NCI-H345 treated with DMSO at 0.1 percent for 48 hours (cell line): ENCODE data around the gene RCAN3.
A peak's percentile ranks its signal among the peaks of the same experiment; 100 is the strongest.
"Not testable (repeated sequence)": the region's sequence is repeated elsewhere in the genome, so short reads cannot be mapped to it uniquely, and the experiment has no call there.

Experiments used
- DNase-seq: peaks from one replicate; lab custom pipeline; 2025; ENCODE audit not compliant: unreplicated experiment; lab: John Stamatoyannopoulos, UW

The RCAN3 gene

GRCh38 chr1:24502709-24503058 lies at the start of gene RCAN3:
Gene RCAN3, plus strand, starts transcription at chr1:24502836. Its CDS starts 11,537 bp downstream, at chr1:24514373.
- peak; percentile 80 for DNase-seq

- DNase-seq, result no peak
These were observed 49.6 kb upstream of the RCAN3 start for GRCh38 chr1:24452922-24453485.

- no peak for DNase-seq
These were observed 48.0 kb upstream of the RCAN3 start for GRCh38 chr1:24454673-24455072.

- no peak for DNase-seq
These were observed 47.4 kb upstream of the RCAN3 start for GRCh38 chr1:24455272-24455671.

- no peak for DNase-seq
These were observed 44.8 kb upstream of the RCAN3 start for GRCh38 chr1:24457866-24458265.

GRCh38 chr1:24459551-24460266 lies 42.9 kb upstream of the RCAN3 start:
- DNase-seq, result no peak

- not testable (repeated sequence) for DNase-seq
These were observed 40.5 kb upstream of the RCAN3 start for GRCh38 chr1:24462128-24462527.

- peak; percentile 74 for DNase-seq
These were observed 38.6 kb upstream of the RCAN3 start for GRCh38 chr1:24463776-24464735.

GRCh38 chr1:24465099-24465498 lies 37.5 kb upstream of the RCAN3 start:
- DNase-seq, result no peak

GRCh38 chr1:24465638-24466037 lies 37.0 kb upstream of the RCAN3 start:
- DNase-seq, result no peak

- DNase-seq, result no peak
These were observed 33.8 kb upstream of the RCAN3 start for GRCh38 chr1:24468685-24469316.

- DNase-seq, result no peak
These were observed 32.0 kb upstream of the RCAN3 start for GRCh38 chr1:24470592-24470991.

GRCh38 chr1:24472527-24473251 lies 29.9 kb upstream of the RCAN3 start:
- DNase-seq, result no peak

- no peak for DNase-seq
These were observed 28.4 kb upstream of the RCAN3 start for GRCh38 chr1:24474193-24474592.

GRCh38 chr1:24475700-24476099 lies 26.9 kb upstream of the RCAN3 start:
- DNase-seq, result no peak

- no peak for DNase-seq
These were observed 26.1 kb upstream of the RCAN3 start for GRCh38 chr1:24476571-24476970.

- DNase-seq, result no peak
These were observed 25.3 kb upstream of the RCAN3 start for GRCh38 chr1:24477309-24477708.

- no peak for DNase-seq
These were observed 21.5 kb upstream of the RCAN3 start for GRCh38 chr1:24481101-24481500.

- no peak for DNase-seq
These were observed 20.6 kb upstream of the RCAN3 start for GRCh38 chr1:24481843-24482610.

GRCh38 chr1:24483441-24483840 lies 19.2 kb upstream of the RCAN3 start:
- no peak for DNase-seq
